ENCODE measurements around the gene CAMK1G. TPM values are rescaled to one million over a fixed set of nuclear protein-coding genes. Genes with fewer than 3 reads are reported as not detected.

The CAMK1G gene
- total and polyA plus RNA-seq, 2 donors (not counting 3 experiments of a cell fraction or from before 2014, with no cell fraction given): not detected

DNA sequence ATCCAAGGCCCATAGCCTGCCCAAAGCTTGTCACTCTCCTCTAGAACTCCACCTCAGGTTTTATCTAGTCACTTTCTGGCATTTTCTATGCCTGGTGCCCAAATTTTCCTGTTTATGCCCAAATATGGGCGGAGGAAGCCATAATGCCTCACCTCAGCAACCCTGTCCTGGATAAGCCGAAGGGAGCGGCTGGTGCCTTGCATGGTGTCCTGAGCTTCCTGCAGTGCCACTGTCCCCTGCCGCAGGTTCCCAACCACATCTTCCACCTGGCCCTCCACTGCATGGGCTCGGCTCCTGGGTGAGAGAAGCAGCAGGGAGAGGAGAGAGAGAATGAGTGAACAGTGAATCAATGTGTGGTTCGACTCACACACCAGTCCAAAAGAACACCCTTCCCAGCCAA is 34.2 kb downstream of the CAMK1G start:
- intact Hi-C loops (cut with micrococcal nuclease): no loop called here
- Histone ChIP-seq H3K9me1 (replicated peaks; ENCODE audit: control insufficient read depth, extremely low read depth, insufficient read depth, low read length) (no peaks in the 10 kb centered on the region), H2AFZ (ENCODE audit: low read depth, low read length) (no peak overlapping the region), H3K79me2 (ENCODE audit: control insufficient read depth, insufficient read depth, low read length) (no peaks in the 10 kb centered on the region), H3K36me3 (ENCODE audit: control insufficient read depth in 2 of 2, extremely low read depth in 1 of 2, insufficient read depth in 2 of 2, low read length in 2 of 2) (no peaks in the 10 kb centered on the region), H3K27ac (ENCODE audit: insufficient read depth, low read depth, low read length) (no peak overlapping the region), H3K4me2 (ENCODE audit: insufficient read depth, low read length) (no peak overlapping the region), H4K20me1 (replicated peaks; ENCODE audit: control insufficient read depth, extremely low read depth, insufficient read depth, low read length) (no peaks in the 10 kb centered on the region), H3K9ac (replicated peaks; ENCODE audit: extremely low read depth, insufficient read depth, low read length) (no peak overlapping the region), H3K4me3 (replicated peaks in 1 of 3; ENCODE audit: insufficient read depth in 1 of 3, low read depth in 1 of 3, low read length in 3 of 3) (no peak overlapping the region), H3K9me3 (replicated peaks; ENCODE audit: control insufficient read depth, insufficient read depth, low read length) (no peaks in the 10 kb centered on the region), H3K4me1 (ENCODE audit: control insufficient read depth, extremely low read depth, insufficient read depth, low read length) (no peaks in the 10 kb centered on the region), H3K27me3 (ENCODE audit: control insufficient read depth in 2 of 2, insufficient read depth in 2 of 2, low read length in 2 of 2) (no peaks in the 10 kb centered on the region)
- CTCF ChIA-PET: interaction anchor here (1.1 to 1.6 kb wide), 2 partner anchors 10 to 48 kb away, joined by 5 read pairs; no protein-coding TSS in a partner anchor
- BruUV-seq (replicated peaks): no TSS peak
- dilution Hi-C loops (cut with MboI; ENCODE audit: extremely low pct_ligation_motif_present, low sequenced_read_pairs): no loop called here
- DNase-seq (ENCODE audit: low read depth, low spot score): no peak
- FAIRE-seq: no peak
- TF ChIP-seq, protein P1, sequence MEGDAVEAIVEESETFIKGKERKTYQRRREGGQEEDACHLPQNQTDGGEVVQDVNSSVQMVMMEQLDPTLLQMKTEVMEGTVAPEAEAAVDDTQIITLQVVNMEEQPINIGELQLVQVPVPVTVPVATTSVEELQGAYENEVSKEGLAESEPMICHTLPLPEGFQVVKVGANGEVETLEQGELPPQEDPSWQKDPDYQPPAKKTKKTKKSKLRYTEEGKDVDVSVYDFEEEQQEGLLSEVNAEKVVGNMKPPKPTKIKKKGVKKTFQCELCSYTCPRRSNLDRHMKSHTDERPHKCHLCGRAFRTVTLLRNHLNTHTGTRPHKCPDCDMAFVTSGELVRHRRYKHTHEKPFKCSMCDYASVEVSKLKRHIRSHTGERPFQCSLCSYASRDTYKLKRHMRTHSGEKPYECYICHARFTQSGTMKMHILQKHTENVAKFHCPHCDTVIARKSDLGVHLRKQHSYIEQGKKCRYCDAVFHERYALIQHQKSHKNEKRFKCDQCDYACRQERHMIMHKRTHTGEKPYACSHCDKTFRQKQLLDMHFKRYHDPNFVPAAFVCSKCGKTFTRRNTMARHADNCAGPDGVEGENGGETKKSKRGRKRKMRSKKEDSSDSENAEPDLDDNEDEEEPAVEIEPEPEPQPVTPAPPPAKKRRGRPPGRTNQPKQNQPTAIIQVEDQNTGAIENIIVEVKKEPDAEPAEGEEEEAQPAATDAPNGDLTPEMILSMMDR (IDR thresholded peaks at IDR 0.05; ENCODE audit: extremely low read depth in 1 of 2, insufficient read depth in 1 of 2, low read depth in 1 of 2, low read length in 2 of 2): no peak
- TF ChIP-seq MYC (IDR thresholded peaks at IDR 0.05; ENCODE audit: low read depth, low read length) (no peak), EZH2 (IDR thresholded peaks at IDR 0.05; ENCODE audit: borderline replicate concordance, low read depth, low read length, severe bottlenecking) (no peak), MAX (IDR thresholded peaks at IDR 0.05; ENCODE audit: insufficient read depth, insufficient read length) (no peak), POLR2AphosphoS5 (IDR thresholded peaks at IDR 0.05; ENCODE audit: insufficient read depth, low read depth, low read length) (no peak), JUN (IDR thresholded peaks at IDR 0.05; ENCODE audit: borderline replicate concordance, insufficient read depth, insufficient read length, low read depth) (no peak), POLR2A (IDR thresholded peaks at IDR 0.05; ENCODE audit: low read depth, low read length) (no peak), GATA2 (IDR thresholded peaks at IDR 0.05; ENCODE audit: insufficient read depth, insufficient read length, low read depth, low read length) (no peak), FOS (IDR thresholded peaks at IDR 0.05; ENCODE audit: borderline replicate concordance, insufficient read depth, low read length) (no peak)
- POLR2A ChIA-PET: no interaction called here

Measured in endothelial cell of umbilical vein (primary cell).